HCT116 (cell line): ENCODE measurements around the gene TPGS1. TPM values are rescaled to one million over a fixed set of nuclear protein-coding genes. Genes with fewer than 3 reads are reported as not detected.

Experiments
- ATAC-seq: fragments of 200-7000 bp; cut with Tn5 transposase; 2 replicates; pipeline ENCODE4 v1.9.1; 2020; ENCODE audit warnings: mild to moderate bottlenecking, moderate library complexity
- BruUV-seq: library from RNA; stranded (reverse); fragments of 400-500 nt; replicated peaks from 2 replicates; lab custom pipeline; 2021; lab: Mats Ljungman, UMichigan
- CTCF ChIA-PET: fragments of 300-600 bp; sonication (Branson Sonifier 250); formaldehyde crosslinking; loops from one replicate; lab custom pipeline; 2021; ENCODE audit warnings: antibody characterized with exemption; lab: Charles Lee
- POLR2A ChIA-PET: fragments of 300-600, 350-600 bp; sonication (Branson Sonifier 250); formaldehyde crosslinking; loops from one replicate; lab custom pipeline; 2021; ENCODE audit warnings: antibody characterized with exemption; lab: Charles Lee
- RAD21 ChIA-PET, 2 experiments: fragments of 300-600 bp; sonication (Branson Sonifier 250); formaldehyde crosslinking; loops; one replicate each; lab custom pipeline; 2023; ENCODE audit warnings: low total read pairs in 2 of 2; ENCODE audit not compliant: uncharacterized antibody in 2 of 2, unreplicated experiment in 2 of 2, low non-redundant PET in 1 of 2; lab: Charles Lee
- DNase-seq: peaks from one replicate; pipeline ENCODE4 v3.0.0-alpha.2; 2010; ENCODE audit warnings: low read depth, low spot score
- H2AFZ ChIP-seq: fragments of 200-600 bp; shearing (Covaris generic), sonication (generic); 2 replicates; pipeline ENCODE4 v1.6.1; 2017; ENCODE audit warnings: low read depth, mixed run types, mixed read lengths, antibody characterized with exemption, low read length; ENCODE audit not compliant: poor library complexity, severe bottlenecking
- H3K27ac ChIP-seq: 2 replicates; pipeline ENCODE4 v1.5.1; 2012; ENCODE audit warnings: low read depth, low read length
- H3K27me3 ChIP-seq: fragments of 200-600 bp; sonication (generic); 2 replicates; pipeline ENCODE4 v1.6.1; 2016; ENCODE audit warnings: mixed run types, low read length, mixed read lengths; ENCODE audit not compliant: insufficient read depth
- H3K36me3 ChIP-seq, 2 experiments: fragments of 200-500 bp in 1 of 2; fragments of 200-600 bp in 1 of 2; sonication (Bioruptor generic) in 1 of 2; sonication (generic) in 1 of 2; 2 replicates each; pipeline versions ENCODE4 v1.5.1 to v1.6.1; 2014 to 2016; ENCODE audit warnings: low read length in 2 of 2, inconsistent platforms in 1 of 2, mixed read lengths in 1 of 2, mixed run types in 1 of 2; ENCODE audit not compliant: insufficient read depth in 2 of 2, control insufficient read depth in 1 of 2
- H3K4me1 ChIP-seq, 2 experiments: fragments of 200-600 bp in 1 of 2; sonication (generic) in 1 of 2; 2 replicates each; pipeline versions ENCODE4 v1.5.1 to v1.6.1; 2012 to 2017; ENCODE audit warnings: low read length in 2 of 2, inconsistent platforms in 1 of 2, mild to moderate bottlenecking in 1 of 2, mixed read lengths in 1 of 2, mixed run types in 1 of 2, moderate library complexity in 1 of 2; ENCODE audit not compliant: insufficient read depth in 2 of 2, control insufficient read depth in 1 of 2
- H3K4me2 ChIP-seq: fragments of 200-600 bp; sonication (generic); 2 replicates; pipeline ENCODE4 v1.6.1; 2017; ENCODE audit warnings: mixed run types, low read length, mixed read lengths
- H3K4me3 ChIP-seq, 2 experiments: fragments of 200-600 bp in 1 of 2; sonication (generic) in 1 of 2; replicated peaks in 1 of 2; 2 replicates each; pipeline ENCODE4 v1.5.1; 2011 to 2016; ENCODE audit warnings: low read length in 2 of 2, control low read depth in 1 of 2, low read depth in 1 of 2, mild to moderate bottlenecking in 1 of 2, mixed read lengths in 1 of 2, mixed run types in 1 of 2
- H3K79me2 ChIP-seq: fragments of 200-600 bp; sonication (generic); 2 replicates; pipeline ENCODE4 v1.6.1; 2017; ENCODE audit warnings: mild to moderate bottlenecking, mixed run types, low read length, moderate library complexity, mixed read lengths; ENCODE audit not compliant: insufficient read depth
- H3K9ac ChIP-seq: fragments of 200-600 bp; sonication (generic); 2 replicates; pipeline ENCODE4 v1.6.1; 2016; ENCODE audit warnings: low read length, mixed read lengths
- H3K9me2 ChIP-seq: fragments of 200-600 bp; sonication (generic), shearing (Covaris generic); 2 replicates; pipeline ENCODE4 v1.6.1; 2017; ENCODE audit warnings: mixed run types, mild to moderate bottlenecking, moderate library complexity; ENCODE audit not compliant: insufficient read depth
- H3K9me3 ChIP-seq, 2 experiments: fragments of 200-500 bp in 1 of 2; fragments of 200-600 bp in 1 of 2; sonication (Bioruptor generic) in 1 of 2; sonication (generic) in 1 of 2; 2 replicates each; pipeline ENCODE4 v1.6.1; 2014 to 2017; ENCODE audit warnings: low read length in 2 of 2, mixed read lengths in 2 of 2, inconsistent platforms in 1 of 2, low read depth in 1 of 2, mild to moderate bottlenecking in 1 of 2, mixed run types in 1 of 2, moderate library complexity in 1 of 2; ENCODE audit not compliant: control insufficient read depth in 1 of 2, insufficient read depth in 1 of 2
- H4K20me1 ChIP-seq: fragments of 200-600 bp; sonication (generic), shearing (Covaris generic); 2 replicates; pipeline ENCODE4 v1.6.1; 2017; ENCODE audit warnings: mixed run types, mild to moderate bottlenecking, moderate library complexity; ENCODE audit not compliant: insufficient read depth
- CEBPB ChIP-seq: IDR thresholded peaks from 2 replicates; pipeline ENCODE4 v1.6.1; 2012; ENCODE audit warnings: low read depth
- EZH2 ChIP-seq: fragments of 200-600 bp; sonication (generic); IDR thresholded peaks from 2 replicates; pipeline ENCODE4 v1.6.1; 2017; ENCODE audit warnings: antibody characterized with exemption, mixed run types
- MAX ChIP-seq: IDR thresholded peaks from 2 replicates; pipeline ENCODE4 v1.6.1; 2012
- POLR2A ChIP-seq: IDR thresholded peaks from 2 replicates; pipeline ENCODE4 v1.7.0; 2011; ENCODE audit warnings: borderline replicate concordance; ENCODE audit not compliant: insufficient read depth, insufficient read length; ENCODE audit errors: extremely low read depth
- POLR2AphosphoS5 ChIP-seq: IDR thresholded peaks from 2 replicates; pipeline ENCODE4 v1.6.1; 2011; ENCODE audit warnings: mild to moderate bottlenecking, low read depth, low read length, moderate library complexity
- SP1 ChIP-seq: IDR thresholded peaks from 2 replicates; pipeline ENCODE4 v1.6.1; 2012; ENCODE audit warnings: low read depth
- SRF ChIP-seq: IDR thresholded peaks from 2 replicates; pipeline ENCODE4 v1.6.1; 2012; ENCODE audit warnings: low read depth
- TCF7L2 ChIP-seq: IDR thresholded peaks from 2 replicates; pipeline ENCODE4 v1.7.0; 2011; ENCODE audit warnings: borderline replicate concordance, inconsistent platforms; ENCODE audit not compliant: insufficient read depth, insufficient read length; ENCODE audit errors: extremely low read depth
- ZNF274 ChIP-seq: fragments of 200-500 bp; sonication (Bioruptor generic); IDR thresholded peaks from 2 replicates; pipeline ENCODE4 v1.6.1; 2014; ENCODE audit warnings: mild to moderate bottlenecking, low read depth, low read length, inconsistent platforms
- intact Hi-C: fragments of 100-400 bp; cut with micrococcal nuclease; formaldehyde crosslinking; loops from 2 replicates; pipeline ENCODE4 v1.10.0; 2022
- total RNA-seq: library from RNA; stranded (reverse); gene quantifications from one replicate; pipeline ENCODE4 v1.2.1, GENCODE V29; 2021; ENCODE audit not compliant: unreplicated experiment
- TF ChIP-seq, protein P1 (sequence below), 3 experiments: fragments of 200-600 bp in 1 of 3; sonication (generic) in 1 of 3; IDR thresholded peaks in 2 of 3; conservative IDR thresholded peaks in 1 of 3; 2 replicates each; pipeline ENCODE4 v1.5.1; 2012 to 2017; ENCODE audit warnings: low read depth in 2 of 3, low read length in 2 of 3, antibody characterized with exemption in 1 of 3, borderline replicate concordance in 1 of 3, control low read depth in 1 of 3, mild to moderate bottlenecking in 1 of 3, mixed read lengths in 1 of 3, mixed run types in 1 of 3, moderate library complexity in 1 of 3; ENCODE audit not compliant: insufficient read depth in 1 of 3
- TF ChIP-seq, protein P2 (sequence below): IDR thresholded peaks from 2 replicates; pipeline ENCODE4 v1.6.1; 2012

TPGS1 gene
- total RNA-seq, 1 experiment from 2014 or later, result 19.1 TPM

- no peak overlapping the region for H3K27ac ChIP-seq
- POLR2A ChIA-PET, result no interaction called here
- DNase-seq (no peak), ATAC-seq (no peak)
- no peaks in the 10 kb centered on the region for H4K20me1 ChIP-seq
- H3K9me2 ChIP-seq, result no peaks in the 10 kb centered on the region
- H3K4me2 ChIP-seq, result no peak overlapping the region
- H3K36me3 ChIP-seq, result no peaks in the 10 kb centered on the region
- no peak overlapping the region for H2AFZ ChIP-seq
- BruUV-seq, result no TSS peak
- no peak overlapping the region for H3K4me3 ChIP-seq
- no peaks in the 10 kb centered on the region for H3K9me3 ChIP-seq
- intact Hi-C loops, result no loop called here
- H3K9ac ChIP-seq, result no peak overlapping the region
- H3K79me2 ChIP-seq, result no peaks in the 10 kb centered on the region
- CTCF ChIA-PET, result interaction anchor here (2.8 kb wide), 1 partner anchor 44 kb away, joined by 12 read pairs; no protein-coding TSS in a partner anchor
- H3K4me1 ChIP-seq, result peaks cover 17 to 18% of the 10 kb centered on the region in 2 experiments
- RAD21 ChIA-PET, result no interaction called here
- no peaks in the 10 kb centered on the region for H3K27me3 ChIP-seq
- TF ChIP-seq EZH2, result no peak
- no peak for TF ChIP-seq TCF7L2
- TF ChIP-seq CEBPB, result no peak
- TF ChIP-seq SP1, result no peak
- TF ChIP-seq SRF, result no peak
- no peak for TF ChIP-seq ZNF274
- TF ChIP-seq, protein P1, sequence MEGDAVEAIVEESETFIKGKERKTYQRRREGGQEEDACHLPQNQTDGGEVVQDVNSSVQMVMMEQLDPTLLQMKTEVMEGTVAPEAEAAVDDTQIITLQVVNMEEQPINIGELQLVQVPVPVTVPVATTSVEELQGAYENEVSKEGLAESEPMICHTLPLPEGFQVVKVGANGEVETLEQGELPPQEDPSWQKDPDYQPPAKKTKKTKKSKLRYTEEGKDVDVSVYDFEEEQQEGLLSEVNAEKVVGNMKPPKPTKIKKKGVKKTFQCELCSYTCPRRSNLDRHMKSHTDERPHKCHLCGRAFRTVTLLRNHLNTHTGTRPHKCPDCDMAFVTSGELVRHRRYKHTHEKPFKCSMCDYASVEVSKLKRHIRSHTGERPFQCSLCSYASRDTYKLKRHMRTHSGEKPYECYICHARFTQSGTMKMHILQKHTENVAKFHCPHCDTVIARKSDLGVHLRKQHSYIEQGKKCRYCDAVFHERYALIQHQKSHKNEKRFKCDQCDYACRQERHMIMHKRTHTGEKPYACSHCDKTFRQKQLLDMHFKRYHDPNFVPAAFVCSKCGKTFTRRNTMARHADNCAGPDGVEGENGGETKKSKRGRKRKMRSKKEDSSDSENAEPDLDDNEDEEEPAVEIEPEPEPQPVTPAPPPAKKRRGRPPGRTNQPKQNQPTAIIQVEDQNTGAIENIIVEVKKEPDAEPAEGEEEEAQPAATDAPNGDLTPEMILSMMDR (IDR thresholded peaks at IDR 0.05 in 2 of 3, conservative IDR thresholded peaks at IDR 0.05 in 1 of 3; ENCODE audit: borderline replicate concordance in 1 of 3, insufficient read depth in 1 of 3, low read depth in 2 of 3, low read length in 2 of 3), result no peak
- no peak for TF ChIP-seq POLR2AphosphoS5
- TF ChIP-seq, protein P2, sequence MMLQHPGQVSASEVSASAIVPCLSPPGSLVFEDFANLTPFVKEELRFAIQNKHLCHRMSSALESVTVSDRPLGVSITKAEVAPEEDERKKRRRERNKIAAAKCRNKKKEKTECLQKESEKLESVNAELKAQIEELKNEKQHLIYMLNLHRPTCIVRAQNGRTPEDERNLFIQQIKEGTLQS, result no peak
- no peak for TF ChIP-seq POLR2A
- TF ChIP-seq MAX, result no peak
Measured at GRCh38 chr19:554817-555216, 47.5 kb downstream of the TPGS1 start.
